Esophagus muscularis mucosa (tissue), 4 donors: ENCODE measurements around the gene CNN1. TPM values are rescaled to one million over a fixed set of nuclear protein-coding genes. Genes with fewer than 3 reads are reported as not detected.

Source experiments
- DNase-seq: peaks from one replicate; pipeline ENCODE4 v3.0.0-alpha.2; 2017; ENCODE audit errors: extremely low spot score
- H3K27ac ChIP-seq, 4 donors: fragments of 200-600 bp; sonication (generic); replicated peaks in 1 of 4; 1 replicate in 3 of 4; 2 replicates in 1 of 4; pipeline ENCODE4 v1.5.1; 2016 to 2019; ENCODE audit warnings: mild to moderate bottlenecking in 1 of 4
- H3K27me3 ChIP-seq, 4 donors: fragments of 200-600 bp; sonication (generic); one replicate each; pipeline versions ENCODE4 v1.5.1 to v1.6.0; 2016 to 2019
- H3K36me3 ChIP-seq, 4 donors: fragments of 200-600 bp; sonication (generic); one replicate each; pipeline ENCODE4 v1.5.1; 2016 to 2019
- H3K4me1 ChIP-seq, 4 donors: fragments of 200-600 bp; sonication (generic); one replicate each; pipeline ENCODE4 v1.5.1; 2016 to 2019
- H3K4me3 ChIP-seq, 4 donors: fragments of 200-600 bp; sonication (generic); 1 replicate in 2 of 4; 2 replicates in 2 of 4; pipeline ENCODE4 v1.5.1; 2016 to 2019; ENCODE audit warnings: mild to moderate bottlenecking in 4 of 4, moderate library complexity in 1 of 4
- H3K9me3 ChIP-seq, 4 donors: fragments of 200-600 bp; sonication (generic); 1 replicate in 3 of 4; 2 replicates in 1 of 4; pipeline ENCODE4 v1.5.1; 2016 to 2019
- EP300 ChIP-seq: sonication (generic); formaldehyde crosslinking; IDR thresholded peaks from one replicate; pipeline ENCODE4 v1.6.1; 2017; ENCODE audit warnings: antibody characterized with exemption
- POLR2A ChIP-seq: fragments of 450-650 bp; IDR thresholded peaks from one replicate; pipeline ENCODE4 v1.6.1; 2017; ENCODE audit warnings: antibody characterized with exemption, moderate library complexity, mild to moderate bottlenecking, low read depth
- POLR2AphosphoS5 ChIP-seq, 2 donors: sonication (generic); formaldehyde crosslinking; IDR thresholded peaks; one replicate each; pipeline ENCODE4 v1.6.1; 2017; ENCODE audit warnings: antibody characterized with exemption in 2 of 2
- WGBS: methylation state at CpG from one replicate; pipeline ENCODE4 v1.1.5; 2018; 5-methylcytosine and 5-hydroxymethylcytosine counted together
- intact Hi-C: fragments of 100-400 bp; cut with DNase I; formaldehyde crosslinking; loops from one replicate; pipeline ENCODE4 v1.15.1; 2023
- total RNA-seq, 4 donors: library from RNA; depleted of rRNA; stranded (reverse); fragments of >200 nt; gene quantifications; one replicate each; pipeline versions ENCODE4 v1.1.0 to v1.2.1, GENCODE V29; 2016
- TF ChIP-seq, protein P1 (sequence below), 3 experiments: fragments of 200-600 bp in 2 of 3; fragments of 450-650 bp in 1 of 3; sonication (generic) in 2 of 3; IDR thresholded peaks; one replicate each; pipeline ENCODE4 v1.5.1; 2017 to 2019; ENCODE audit warnings: antibody characterized with exemption in 3 of 3, mild to moderate bottlenecking in 2 of 3, moderate library complexity in 1 of 3

CNN1 gene
- total RNA-seq, 4 donors from 2014 or later, result 2,877 to 3,384 (median 2,954) TPM

DNA sequence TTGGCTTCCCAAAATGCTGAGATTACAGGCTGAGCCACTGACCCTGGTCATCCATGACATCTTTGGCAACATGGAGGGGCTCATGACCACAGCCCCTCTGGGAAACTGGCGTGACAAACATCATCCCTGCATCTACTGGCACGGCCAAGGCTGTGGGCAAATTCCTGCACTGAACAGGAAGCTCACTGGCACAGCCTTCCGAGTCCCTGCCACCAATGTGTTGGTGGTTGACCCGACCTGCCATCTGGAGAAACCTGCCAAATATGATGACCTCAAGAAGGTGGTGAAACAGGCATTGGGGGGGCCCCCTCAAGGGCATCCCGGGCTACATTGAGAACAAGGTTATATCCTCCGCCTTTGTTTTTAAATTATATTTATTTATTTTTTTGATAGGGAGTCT, 47.7 kb downstream of the CNN1 start:
- Histone ChIP-seq H3K9me3 (no peaks in the 10 kb centered on the region), H3K4me1 (peaks cover 0 to 11% (median 5%) of the 10 kb centered on the region in 4 donors), H3K36me3 (no peaks in the 10 kb centered on the region), H3K27ac (no peak overlapping the region), H3K4me3 (no peak overlapping the region), H3K27me3 (no peaks in the 10 kb centered on the region)
- 64% methylated on average over 6 of the region's 6 CpGs for WGBS
- no peak for DNase-seq
- intact Hi-C loops, result loop anchor here (5.0 kb wide), 1 partner anchor 294 kb away; no protein-coding TSS in a partner anchor
- TF ChIP-seq, protein P1, sequence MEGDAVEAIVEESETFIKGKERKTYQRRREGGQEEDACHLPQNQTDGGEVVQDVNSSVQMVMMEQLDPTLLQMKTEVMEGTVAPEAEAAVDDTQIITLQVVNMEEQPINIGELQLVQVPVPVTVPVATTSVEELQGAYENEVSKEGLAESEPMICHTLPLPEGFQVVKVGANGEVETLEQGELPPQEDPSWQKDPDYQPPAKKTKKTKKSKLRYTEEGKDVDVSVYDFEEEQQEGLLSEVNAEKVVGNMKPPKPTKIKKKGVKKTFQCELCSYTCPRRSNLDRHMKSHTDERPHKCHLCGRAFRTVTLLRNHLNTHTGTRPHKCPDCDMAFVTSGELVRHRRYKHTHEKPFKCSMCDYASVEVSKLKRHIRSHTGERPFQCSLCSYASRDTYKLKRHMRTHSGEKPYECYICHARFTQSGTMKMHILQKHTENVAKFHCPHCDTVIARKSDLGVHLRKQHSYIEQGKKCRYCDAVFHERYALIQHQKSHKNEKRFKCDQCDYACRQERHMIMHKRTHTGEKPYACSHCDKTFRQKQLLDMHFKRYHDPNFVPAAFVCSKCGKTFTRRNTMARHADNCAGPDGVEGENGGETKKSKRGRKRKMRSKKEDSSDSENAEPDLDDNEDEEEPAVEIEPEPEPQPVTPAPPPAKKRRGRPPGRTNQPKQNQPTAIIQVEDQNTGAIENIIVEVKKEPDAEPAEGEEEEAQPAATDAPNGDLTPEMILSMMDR (IDR thresholded peaks at IDR 0.05), result no peak
- TF ChIP-seq POLR2AphosphoS5 (IDR thresholded peaks at IDR 0.05), result no peak
- no peak for TF ChIP-seq POLR2A
- TF ChIP-seq EP300, result no peak

GRCh38 chr19:11587302-11587974, 48.8 kb downstream of the CNN1 start:
- H3K36me3 ChIP-seq, result no peaks in the 10 kb centered on the region
- no peaks in the 10 kb centered on the region for H3K27me3 ChIP-seq
- H3K9me3 ChIP-seq, result no peaks in the 10 kb centered on the region
- no peak for TF ChIP-seq POLR2A
- TF ChIP-seq EP300, result no peak
- TF ChIP-seq, protein P1 (IDR thresholded peaks at IDR 0.05), result peak; percentile 82 to 97 (median 91)
- peak in 1 of 2 donors; percentile 48 for TF ChIP-seq POLR2AphosphoS5 (IDR thresholded peaks at IDR 0.05)
- no peak overlapping the region for H3K4me3 ChIP-seq
- intact Hi-C loops, result loop anchor here (1.0 to 5.0 kb wide), 2 partner anchors 91 to 295 kb away; no protein-coding TSS in a partner anchor
- H3K27ac ChIP-seq, result no peak overlapping the region
- peaks cover 0 to 5% (median 2%) of the 10 kb centered on the region in 4 donors for H3K4me1 ChIP-seq
- WGBS, result 5% methylated on average over 7 of the region's 7 CpGs
- DNase-seq, result peak; percentile 93

DNA sequence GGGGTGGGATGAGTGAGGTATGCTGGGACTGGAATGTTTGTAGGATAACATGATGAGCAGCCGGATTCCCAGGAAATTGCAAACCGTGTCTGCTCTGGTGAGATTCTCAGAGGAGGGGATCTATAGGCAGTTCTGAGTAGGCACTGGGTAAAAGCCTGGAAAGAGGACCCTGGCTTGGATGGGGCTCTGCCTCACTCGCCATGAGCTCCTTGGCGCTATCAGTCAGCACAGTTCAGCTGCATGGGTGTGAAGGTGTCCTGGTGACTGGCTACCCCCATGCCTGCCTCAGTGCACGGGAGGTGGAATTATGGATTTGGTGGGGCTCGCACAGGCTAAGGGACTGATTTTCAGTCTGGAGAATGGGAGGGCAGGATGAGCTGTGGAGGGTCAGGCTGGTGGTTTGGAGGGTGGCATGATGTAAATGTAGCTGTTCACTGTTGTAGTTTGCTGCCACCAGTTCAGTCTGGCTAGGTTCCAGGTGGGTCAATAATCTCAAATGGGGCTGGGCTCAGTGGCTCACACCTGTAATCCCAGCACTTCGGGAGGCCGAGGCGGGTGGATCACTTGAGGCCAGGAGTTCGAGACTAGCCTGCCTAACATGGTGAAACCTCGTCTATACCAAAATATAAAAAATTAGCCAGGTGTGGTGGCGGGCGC, 49.5 kb downstream of the CNN1 start:
- Histone ChIP-seq H3K36me3 (no peaks in the 10 kb centered on the region), H3K27me3 (no peaks in the 10 kb centered on the region), H3K9me3 (no peaks in the 10 kb centered on the region), H3K27ac (no peak overlapping the region), H3K4me3 (no peak overlapping the region), H3K4me1 (peaks cover 0 to 5% (median 2%) of the 10 kb centered on the region in 4 donors)
- 67% methylated on average over 13 of the region's 13 CpGs for WGBS
- intact Hi-C loops, result loop anchor here (1.0 to 5.0 kb wide), 2 partner anchors 92 to 296 kb away; no protein-coding TSS in a partner anchor
- DNase-seq, result no peak
- TF ChIP-seq, protein P1 (IDR thresholded peaks at IDR 0.05), result no peak
- TF ChIP-seq EP300, result no peak
- no peak for TF ChIP-seq POLR2AphosphoS5 (IDR thresholded peaks at IDR 0.05)
- no peak for TF ChIP-seq POLR2A

- Histone ChIP-seq H3K4me3 (no peak overlapping the region), H3K36me3 (no peaks in the 10 kb centered on the region), H3K9me3 (no peaks in the 10 kb centered on the region), H3K4me1 (peaks cover 10 to 21% (median 19%) of the 10 kb centered on the region in 4 donors), H3K27ac (no peak overlapping the region), H3K27me3 (no peaks in the 10 kb centered on the region)
- DNase-seq, result no peak
- 80% methylated on average over 4 of the region's 4 CpGs for WGBS
- TF ChIP-seq POLR2AphosphoS5 (IDR thresholded peaks at IDR 0.05), result no peak
- no peak for TF ChIP-seq POLR2A
- no peak for TF ChIP-seq EP300
- TF ChIP-seq, protein P1 (IDR thresholded peaks at IDR 0.05), result no peak
- intact Hi-C loops, result no loop called here
These were observed 55.4 kb downstream of the CNN1 start for GRCh38 chr19:11594084-11594483.
